Gastrocnemius medialis (tissue), 4 donors: Measurements from ENCODE around the gene JMJD7. TPM values are rescaled to one million over a fixed set of nuclear protein-coding genes. Genes with fewer than 3 reads are reported as not detected.

Source experiments
- ATAC-seq, 2 donors: fragments of 150-250 bp; one replicate each; pipeline ENCODE4 v1.9.1; 2016
- DNase-seq, 2 donors: peaks; one replicate each; pipeline ENCODE4 v3.0.0-alpha.2; 2019
- H3K27ac ChIP-seq, 4 donors: fragments of 200-600 bp; sonication (generic); 1 replicate in 1 of 4; 2 replicates in 3 of 4; pipeline ENCODE4 v1.5.1; 2016 to 2018; ENCODE audit warnings: mild to moderate bottlenecking in 2 of 4, moderate library complexity in 1 of 4
- H3K27me3 ChIP-seq, 3 donors: fragments of 200-600 bp; sonication (generic) in 2 of 3; 1 replicate in 1 of 3; 2 replicates in 2 of 3; pipeline versions ENCODE4 v1.5.1 to v1.6.0; 2016 to 2019; ENCODE audit warnings: mild to moderate bottlenecking in 1 of 3, moderate library complexity in 1 of 3
- H3K36me3 ChIP-seq, 2 donors: fragments of 200-600 bp; sonication (generic) in 1 of 2; one replicate each; pipeline ENCODE4 v1.5.1; 2017 to 2018
- H3K4me1 ChIP-seq, 2 donors: fragments of 200-600 bp; sonication (generic) in 1 of 2; one replicate each; pipeline ENCODE4 v1.5.1; 2016 to 2017; ENCODE audit warnings: mild to moderate bottlenecking in 2 of 2
- H3K4me3 ChIP-seq, 4 donors: fragments of 200-600 bp; sonication (generic) in 3 of 4; 1 replicate in 1 of 4; 2 replicates in 3 of 4; pipeline ENCODE4 v1.5.1; 2016 to 2019; ENCODE audit warnings: mild to moderate bottlenecking in 2 of 4
- H3K9me3 ChIP-seq, 3 donors: fragments of 200-600 bp; sonication (generic) in 2 of 3; 1 replicate in 1 of 3; 2 replicates in 2 of 3; pipeline ENCODE4 v1.5.1; 2016 to 2019
- POLR2A ChIP-seq, 2 donors: fragments of 450-650 bp; IDR thresholded peaks; one replicate each; pipeline ENCODE4 v1.6.1; 2017; ENCODE audit warnings: antibody characterized with exemption in 2 of 2, mild to moderate bottlenecking in 2 of 2, moderate library complexity in 2 of 2
- in situ Hi-C, 4 donors: fragments of 200-750 bp; cut with MboI; loops; one replicate each; pipeline versions ENCODE4 v1.15.0 to v1.8.0; 2017; ENCODE audit warnings: low sequenced_read_pairs in 4 of 4
- intact Hi-C: fragments of 100-400 bp; cut with DNase I; formaldehyde crosslinking; loops from one replicate; pipeline ENCODE4 v1.15.1; 2023; ENCODE audit warnings: low total_unique reads
- total RNA-seq, 4 donors: library from RNA; depleted of rRNA; stranded (reverse); fragments of >200 nt; gene quantifications; one replicate each; pipeline versions ENCODE4 v1.1.0 to v1.2.3, GENCODE V29; 2016
- TF ChIP-seq, protein P1 (sequence below), 5 experiments: fragments of 450-650 bp in 3 of 5; fragments of 200-600 bp in 2 of 5; sonication (generic) in 2 of 5; IDR thresholded peaks in 4 of 5; conservative IDR thresholded peaks in 1 of 5; 1 replicate in 4 of 5; 2 replicates in 1 of 5; pipeline ENCODE4 v1.5.1; 2016 to 2019; ENCODE audit warnings: antibody characterized with exemption in 5 of 5, mild to moderate bottlenecking in 3 of 5, moderate library complexity in 3 of 5

JMJD7 gene
- total RNA-seq, 4 donors from 2014 or later, result 1.7 to 7.6 (median 3.9) TPM

DNA sequence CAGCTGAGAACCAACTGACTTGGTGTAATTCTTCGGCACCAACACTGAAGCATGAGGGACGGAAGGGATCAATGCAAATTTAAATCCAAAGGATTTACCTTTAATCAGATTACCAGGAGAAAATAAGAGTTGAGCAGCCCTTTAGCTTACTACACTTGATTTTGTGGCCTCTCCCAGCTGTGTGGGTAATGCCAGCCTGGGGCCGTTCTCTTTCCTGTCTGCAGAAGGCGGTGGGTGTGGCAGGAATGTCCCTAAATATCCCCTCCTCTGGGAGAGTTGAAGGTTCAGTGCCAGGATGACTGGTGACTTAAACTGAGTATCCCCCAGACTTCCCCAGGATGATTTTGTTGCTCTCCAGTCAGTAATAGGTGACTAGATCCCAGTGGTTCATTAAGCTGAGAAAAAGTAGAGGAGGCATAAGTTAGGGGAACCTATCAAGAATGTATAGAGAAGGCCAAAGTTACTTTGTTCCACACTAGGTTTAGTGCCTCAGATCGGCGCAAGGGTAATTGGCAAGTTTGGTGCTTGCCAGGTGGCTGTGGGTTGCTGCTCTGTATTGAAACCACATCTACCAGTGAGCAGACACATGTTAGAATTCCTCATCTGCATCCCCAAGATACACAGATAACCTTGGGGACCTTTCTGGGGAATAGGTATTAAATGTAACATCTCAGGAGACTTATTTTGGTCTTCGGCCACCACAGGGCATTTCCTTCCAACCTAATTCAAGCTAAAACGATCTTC lies 30.5 kb upstream of the JMJD7 start:
- peaks cover 12 to 13% of the 10 kb centered on the region in 2 donors for H3K4me1 ChIP-seq
- H3K27ac ChIP-seq, result no peak overlapping the region
- H3K4me3 ChIP-seq, result no peak overlapping the region
- DNase-seq, result no peak
- TF ChIP-seq, protein P1, sequence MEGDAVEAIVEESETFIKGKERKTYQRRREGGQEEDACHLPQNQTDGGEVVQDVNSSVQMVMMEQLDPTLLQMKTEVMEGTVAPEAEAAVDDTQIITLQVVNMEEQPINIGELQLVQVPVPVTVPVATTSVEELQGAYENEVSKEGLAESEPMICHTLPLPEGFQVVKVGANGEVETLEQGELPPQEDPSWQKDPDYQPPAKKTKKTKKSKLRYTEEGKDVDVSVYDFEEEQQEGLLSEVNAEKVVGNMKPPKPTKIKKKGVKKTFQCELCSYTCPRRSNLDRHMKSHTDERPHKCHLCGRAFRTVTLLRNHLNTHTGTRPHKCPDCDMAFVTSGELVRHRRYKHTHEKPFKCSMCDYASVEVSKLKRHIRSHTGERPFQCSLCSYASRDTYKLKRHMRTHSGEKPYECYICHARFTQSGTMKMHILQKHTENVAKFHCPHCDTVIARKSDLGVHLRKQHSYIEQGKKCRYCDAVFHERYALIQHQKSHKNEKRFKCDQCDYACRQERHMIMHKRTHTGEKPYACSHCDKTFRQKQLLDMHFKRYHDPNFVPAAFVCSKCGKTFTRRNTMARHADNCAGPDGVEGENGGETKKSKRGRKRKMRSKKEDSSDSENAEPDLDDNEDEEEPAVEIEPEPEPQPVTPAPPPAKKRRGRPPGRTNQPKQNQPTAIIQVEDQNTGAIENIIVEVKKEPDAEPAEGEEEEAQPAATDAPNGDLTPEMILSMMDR (IDR thresholded peaks at IDR 0.05 in 4 of 5, conservative IDR thresholded peaks at IDR 0.05 in 1 of 5), result no peak
- TF ChIP-seq POLR2A (IDR thresholded peaks at IDR 0.05), result no peak
- no peaks in the 10 kb centered on the region for H3K9me3 ChIP-seq
- no peaks in the 10 kb centered on the region for H3K27me3 ChIP-seq
- no peak for ATAC-seq
- in situ Hi-C loops (no loop called here), intact Hi-C loops (no loop called here)
- peaks cover 0 to 14% of the 10 kb centered on the region in 2 donors for H3K36me3 ChIP-seq

DNA sequence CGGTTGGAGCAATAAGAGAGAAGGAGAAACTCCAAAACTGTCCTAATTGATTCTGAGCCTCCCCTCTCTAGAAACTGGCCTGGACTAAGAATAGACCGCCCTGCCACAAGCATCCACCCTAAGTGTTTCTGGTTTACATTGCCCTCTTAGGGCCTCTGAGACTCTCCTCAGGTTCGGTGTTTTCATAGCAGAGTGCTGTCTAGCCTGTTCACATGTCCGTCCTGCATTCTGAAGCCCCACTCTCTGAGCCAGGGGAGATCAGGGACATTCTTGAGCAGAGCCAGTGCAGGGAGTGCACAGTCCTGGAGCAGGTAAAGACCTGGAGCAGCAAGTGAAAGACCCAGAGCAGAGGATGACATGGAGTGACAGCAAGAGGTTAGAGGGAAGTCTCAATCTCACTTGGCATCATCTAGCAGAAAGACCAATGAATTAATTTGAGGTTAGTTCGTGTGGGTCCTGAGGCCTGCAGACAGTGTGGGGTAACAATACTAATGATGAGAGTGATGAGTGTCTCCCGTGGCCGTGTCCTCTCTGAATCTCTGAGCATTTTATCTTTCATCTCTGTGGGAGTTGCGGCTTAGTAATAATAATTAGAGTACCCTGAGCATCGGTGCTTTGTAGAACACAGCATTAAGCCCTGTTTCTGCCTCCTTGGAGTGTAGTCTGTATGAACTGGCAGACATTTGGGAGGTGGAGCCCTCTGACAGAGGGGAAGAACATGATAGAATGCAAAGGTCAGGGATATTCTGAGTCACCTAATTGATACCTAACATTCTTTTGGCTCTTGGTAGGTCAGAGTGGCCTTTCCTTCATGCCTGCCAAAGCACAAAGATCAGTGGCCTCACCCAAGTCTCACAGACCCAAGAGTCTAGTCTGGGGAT lies 29.0 kb upstream of the JMJD7 start:
- intact Hi-C loops, result no loop called here
- ATAC-seq, result no peak
- H3K27me3 ChIP-seq, result no peaks in the 10 kb centered on the region

DNA sequence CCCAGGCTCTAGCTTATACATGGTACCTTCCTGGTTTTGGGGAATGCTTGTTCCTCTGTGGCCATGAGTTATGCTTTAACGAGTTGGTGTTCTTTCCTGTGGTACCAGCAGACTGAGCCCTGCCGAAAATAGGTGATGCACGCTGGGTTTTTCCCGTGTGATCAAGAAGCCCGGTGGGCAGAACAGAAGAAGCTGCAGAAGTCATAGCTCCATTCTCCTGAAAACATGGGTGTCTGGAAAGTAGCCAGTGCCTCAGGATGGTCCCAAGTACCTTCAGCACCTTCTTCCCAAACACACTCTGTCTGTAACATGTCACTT lies 28.4 kb upstream of the JMJD7 start:
- intact Hi-C loops, result no loop called here
- Histone ChIP-seq H3K27ac (no peak overlapping the region), H3K27me3 (no peaks in the 10 kb centered on the region), H3K36me3 (peaks cover 0 to 14% of the 10 kb centered on the region in 2 donors), H3K9me3 (no peaks in the 10 kb centered on the region), H3K4me1 (peaks cover 6 to 7% of the 10 kb centered on the region in 2 donors), H3K4me3 (no peak overlapping the region)
- in situ Hi-C loops, result no loop called here
- TF ChIP-seq POLR2A (IDR thresholded peaks at IDR 0.05), result no peak
- TF ChIP-seq, protein P1 (IDR thresholded peaks at IDR 0.05 in 4 of 5, conservative IDR thresholded peaks at IDR 0.05 in 1 of 5), result no peak
- DNase-seq (no peak), ATAC-seq (no peak)

More for the DNA sequence above, 29.0 kb upstream of the JMJD7 start:
- H3K4me3 ChIP-seq, result no peak overlapping the region
- peaks cover 7% of the 10 kb centered on the region in 2 donors for H3K4me1 ChIP-seq
- H3K27ac ChIP-seq, result no peak overlapping the region
- H3K36me3 ChIP-seq, result peaks cover 0 to 14% of the 10 kb centered on the region in 2 donors
- no peak for DNase-seq
- H3K9me3 ChIP-seq, result no peaks in the 10 kb centered on the region
- in situ Hi-C loops, result no loop called here
- no peak for TF ChIP-seq POLR2A (IDR thresholded peaks at IDR 0.05)
- TF ChIP-seq, protein P1 (IDR thresholded peaks at IDR 0.05 in 4 of 5, conservative IDR thresholded peaks at IDR 0.05 in 1 of 5), result no peak

DNA sequence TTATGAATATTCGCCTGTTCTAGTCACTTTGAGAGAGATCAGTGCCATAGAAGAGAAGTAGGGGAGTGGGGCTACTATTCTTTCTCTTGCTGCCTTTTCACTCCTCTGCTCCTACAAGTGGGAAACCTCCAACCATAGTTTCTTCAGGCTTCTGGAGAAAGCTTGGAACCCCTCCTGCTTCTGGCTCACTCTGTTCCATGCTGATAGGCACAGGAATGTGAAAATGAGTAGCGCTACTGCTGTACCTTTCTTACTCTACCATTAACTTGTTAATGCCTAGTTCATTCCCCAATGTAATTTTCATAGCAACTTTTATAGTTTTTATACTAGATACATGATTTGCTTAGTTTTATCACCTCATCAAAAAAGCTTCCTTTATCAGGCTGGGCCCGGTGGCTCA lies 26.7 kb upstream of the JMJD7 start:
- in situ Hi-C loops (loop anchor here in 1 of 4 donors (25.0 kb wide), 1 partner anchor 189 kb away; no protein-coding TSS in a partner anchor), intact Hi-C loops (no loop called here)
- DNase-seq (no peak), ATAC-seq (no peak)
- H3K4me1 ChIP-seq, result peaks cover 9 to 14% of the 10 kb centered on the region in 2 donors
- TF ChIP-seq, protein P1 (IDR thresholded peaks at IDR 0.05 in 4 of 5, conservative IDR thresholded peaks at IDR 0.05 in 1 of 5), result no peak
- TF ChIP-seq POLR2A (IDR thresholded peaks at IDR 0.05), result no peak
- no peak overlapping the region for H3K4me3 ChIP-seq
- H3K36me3 ChIP-seq, result peaks cover 0 to 14% of the 10 kb centered on the region in 2 donors
- no peak overlapping the region for H3K27ac ChIP-seq
- H3K9me3 ChIP-seq, result no peaks in the 10 kb centered on the region
- no peaks in the 10 kb centered on the region for H3K27me3 ChIP-seq
